ENCODE results near the gene PLCXD1.

The PLCXD1 gene

GRCh38 chrX:316351-317325 lies 35.5 kb downstream of the PLCXD1 start:
- Mint-ChIP-seq H3K27me3 (ENCODE audit: low read depth) (no peaks in the 10 kb centered on the region), H3K4me1 (peaks cover 5% of the 10 kb centered on the region), H3K36me3 (ENCODE audit: low read depth) (peaks cover 23% of the 10 kb centered on the region), H3K27ac (no peak overlapping the region), H3K9me3 (no peaks in the 10 kb centered on the region), H3K4me3 (peak overlapping the region; percentile 65 to 75 (median 72))
- no peak for TF ChIP-seq CTCF (IDR thresholded peaks at IDR 0.05; ENCODE audit: unreplicated experiment in 3 of 3)

- Mint-ChIP-seq H3K4me1 (peaks cover 5% of the 10 kb centered on the region), H3K27me3 (ENCODE audit: low read depth) (no peaks in the 10 kb centered on the region), H3K36me3 (ENCODE audit: low read depth) (peaks cover 16% of the 10 kb centered on the region), H3K9me3 (no peaks in the 10 kb centered on the region), H3K4me3 (peak overlapping the region; percentile 91 to 92 (median 91)), H3K27ac (peak overlapping the region; percentile 91 to 99 (median 99))
- TF ChIP-seq CTCF (IDR thresholded peaks at IDR 0.05; ENCODE audit: unreplicated experiment in 3 of 3): no peak
Measured at GRCh38 chrX:317424-318067, 36.4 kb downstream of the PLCXD1 start.

GRCh38 chrX:318068-318738 lies 37.0 kb downstream of the PLCXD1 start:
- Mint-ChIP-seq H3K36me3 (ENCODE audit: low read depth) (peaks cover 12% of the 10 kb centered on the region), H3K4me3 (peak overlapping the region; percentile 91 to 92 (median 91)), H3K27me3 (ENCODE audit: low read depth) (peaks cover 2% of the 10 kb centered on the region), H3K4me1 (peaks cover 7% of the 10 kb centered on the region), H3K9me3 (no peaks in the 10 kb centered on the region), H3K27ac (peak overlapping the region; percentile 91 to 99 (median 99))
- no peak for TF ChIP-seq CTCF (IDR thresholded peaks at IDR 0.05; ENCODE audit: unreplicated experiment in 3 of 3)

- Mint-ChIP-seq H3K36me3 (ENCODE audit: low read depth) (peaks cover 5% of the 10 kb centered on the region), H3K4me1 (peaks cover 11% of the 10 kb centered on the region), H3K27me3 (ENCODE audit: low read depth) (peaks cover 9% of the 10 kb centered on the region), H3K4me3 (peak within 1 kb of the TSS; percentile 91 to 95 (median 91)), H3K27ac (peak within 1 kb of the TSS; percentile 91 to 99 (median 99)), H3K9me3 (no peaks in the 10 kb centered on the region)
- TF ChIP-seq CTCF (IDR thresholded peaks at IDR 0.05; ENCODE audit: unreplicated experiment in 3 of 3): no peak
Measured at GRCh38 chrX:318739-319578, 37.8 kb downstream of the PLCXD1 start, which contains the start of gene GTPBP6. Gene GTPBP6 (minus strand): TSS chrX:318796. CDS start chrX:318787, 9 bp downstream.

GRCh38 chrX:319579-320125 lies 38.5 kb downstream of the PLCXD1 start:
- no peak overlapping the region for H3K27ac Mint-ChIP-seq
- H3K27me3 Mint-ChIP-seq (ENCODE audit: low read depth): peaks cover 10% of the 10 kb centered on the region
- H3K36me3 Mint-ChIP-seq (ENCODE audit: low read depth): peaks cover 3% of the 10 kb centered on the region
- H3K9me3 Mint-ChIP-seq: no peaks in the 10 kb centered on the region
- no peak for TF ChIP-seq CTCF (IDR thresholded peaks at IDR 0.05; ENCODE audit: unreplicated experiment in 3 of 3)
- H3K4me1 Mint-ChIP-seq: peaks cover 11% of the 10 kb centered on the region
- peak overlapping the region; percentile 89 to 95 (median 93) for H3K4me3 Mint-ChIP-seq

Measured in nephron (organoid).